ENCODE data around the gene OPRM1. TPM values are rescaled to one million over a fixed set of nuclear protein-coding genes. Genes with fewer than 3 reads are reported as not detected.

The OPRM1 gene
- total and polyA plus RNA-seq, 2 of the 8 experiments (the other 6 are each of a cell fraction or from before 2014, with no cell fraction given) = not detected

- H3K14ac ChIP-seq (ENCODE audit: insufficient read length) = no peak overlapping the region
- FAIRE-seq = no peak
- H4K8ac ChIP-seq (ENCODE audit: extremely low read depth, insufficient read depth, low read length) = no peak overlapping the region
- H2BK5ac ChIP-seq (ENCODE audit: low read depth, low read length) = no peak overlapping the region
- H2BK12ac ChIP-seq (ENCODE audit: low read depth, low read length) = no peak overlapping the region
- POLR2A ChIA-PET (ENCODE audit: partially characterized antibody) = no interaction called here
- no peak overlapping the region for H4K91ac ChIP-seq (replicated peaks; ENCODE audit: insufficient read length, low read length)
- H3K23ac ChIP-seq (ENCODE audit: insufficient read length) = no peak overlapping the region
- no peak overlapping the region for H3K18ac ChIP-seq (ENCODE audit: extremely low read depth, low read length)
- no peaks in the 10 kb centered on the region for H3K27me3 ChIP-seq (replicated peaks in 1 of 4; ENCODE audit: control insufficient read depth in 3 of 4, extremely low read depth in 1 of 4, insufficient read depth in 3 of 4, low read length in 3 of 4)
- H3K4me1 ChIP-seq (replicated peaks in 1 of 4; ENCODE audit: control insufficient read depth in 3 of 4, insufficient read depth in 4 of 4, low read length in 3 of 4) = no peaks in the 10 kb centered on the region
- H3K27ac ChIP-seq (ENCODE audit: low read depth, low read length) = no peak overlapping the region
- H2BK15ac ChIP-seq (ENCODE audit: low read length) = no peak overlapping the region
- no peak overlapping the region for H2AFZ ChIP-seq (ENCODE audit: low read length)
- H2AK5ac ChIP-seq (ENCODE audit: low read depth, low read length) = no peak overlapping the region
- no peaks in the 10 kb centered on the region for H4K20me1 ChIP-seq (replicated peaks in 1 of 2; ENCODE audit: control insufficient read depth in 1 of 2, insufficient read depth in 2 of 2, low read length in 2 of 2)
- no peak overlapping the region for H3K56ac ChIP-seq (replicated peaks; ENCODE audit: insufficient read length, low read depth, low read length)
- WGBS, 2 experiments (ENCODE audit: extremely low coverage in 1 of 2, insufficient coverage in 1 of 2, insufficient read length in 1 of 2, insufficient replicate concordance in 2 of 2, low coverage in 1 of 2, low lambda C conversion rate in 2 of 2, missing lambda C conversion rate in 1 of 2) = 94% methylated on average over 7 of the region's 7 CpGs; no CpG with 5 or more reads in 1 of the 2 experiments
- no peak overlapping the region for H2BK120ac ChIP-seq (replicated peaks; ENCODE audit: low read depth, low read length)
- H3K4ac ChIP-seq (replicated peaks; ENCODE audit: insufficient read length, low read depth, low read length) = no peak overlapping the region
- H3K79me1 ChIP-seq (ENCODE audit: low read depth, low read length) = no peaks in the 10 kb centered on the region
- H4K5ac ChIP-seq (ENCODE audit: insufficient read length, low read depth, low read length) = no peak overlapping the region
- no peak overlapping the region for H3K4me3 ChIP-seq (ENCODE audit: extremely low read depth in 1 of 4, insufficient read depth in 2 of 4, low read depth in 3 of 4, low read length in 4 of 4)
- H3K36me3 ChIP-seq (ENCODE audit: control insufficient read depth in 2 of 4, insufficient read depth in 4 of 4, low read length in 3 of 4) = no peaks in the 10 kb centered on the region
- no peak for DNase-seq (ENCODE audit: low read depth in 1 of 2, low spot score in 2 of 2)
- H3K9me3 ChIP-seq (ENCODE audit: insufficient read depth in 2 of 2, low read depth in 1 of 2, low read length in 1 of 2) = no peaks in the 10 kb centered on the region; a peak in 1 of 4 replicates
- no peaks in the 10 kb centered on the region for H3K79me2 ChIP-seq (ENCODE audit: control insufficient read depth in 1 of 2, insufficient read depth in 2 of 2, low read length in 2 of 2)
- H3K4me2 ChIP-seq (ENCODE audit: insufficient read depth in 1 of 2, low read depth in 2 of 2, low read length in 2 of 2) = no peak overlapping the region
- H3K23me2 ChIP-seq (ENCODE audit: low read depth, low read length) = no peaks in the 10 kb centered on the region
- no peak overlapping the region for H2BK20ac ChIP-seq (ENCODE audit: low read length)
- H3K9ac ChIP-seq (replicated peaks in 1 of 4; ENCODE audit: extremely low read depth in 1 of 4, low read depth in 3 of 4, low read length in 3 of 4) = no peak overlapping the region
- CTCF ChIA-PET (ENCODE audit: partially characterized antibody) = interaction anchor here (1.1 to 1.4 kb wide), 2 partner anchors 10 to 21 kb away, joined by 3 read pairs; no protein-coding TSS in a partner anchor
- no peak for TF ChIP-seq BRCA1 (IDR thresholded peaks at IDR 0.05; ENCODE audit: low read depth, low read length)
- no peak for TF ChIP-seq TEAD4 (IDR thresholded peaks at IDR 0.05; ENCODE audit: low read depth, low read length)
- no peak for TF ChIP-seq SUZ12 (IDR thresholded peaks at IDR 0.05; ENCODE audit: low read length)
- TF ChIP-seq SAP30 (IDR thresholded peaks at IDR 0.05; ENCODE audit: insufficient read depth, insufficient replicate concordance, low read length) = no peak
- no peak for TF ChIP-seq USF2 (IDR thresholded peaks at IDR 0.05; ENCODE audit: low read length)
- TF ChIP-seq TAF7 (optimal IDR thresholded peaks at IDR 0.05; ENCODE audit: borderline replicate concordance, low read depth, low read length) = no peak
- TF ChIP-seq GTF2F1 (IDR thresholded peaks at IDR 0.05; ENCODE audit: borderline replicate concordance, low read depth, low read length) = no peak
- TF ChIP-seq E2F6 (IDR thresholded peaks at IDR 0.05) = no peak
- no peak for TF ChIP-seq JUN (IDR thresholded peaks at IDR 0.05; ENCODE audit: low read depth, low read length)
- no peak for TF ChIP-seq SP1 (IDR thresholded peaks at IDR 0.05; ENCODE audit: low read depth, low read length)
These were observed 193.2 kb downstream of the OPRM1 start for GRCh38 chr6:154232013-154232910.

All from H1 (cell line).